Lung (tissue), 12 donors: Measurements from ENCODE around the gene GALNT13. TPM values are rescaled to one million over a fixed set of nuclear protein-coding genes. Genes with fewer than 3 reads are reported as not detected.

ENCODE experiments used
- ATAC-seq: fragments of 200-7000 bp; cut with Tn5 transposase; one replicate; pipeline ENCODE4 v1.9.1; 2020; ENCODE audit warnings: moderate number of reproducible peaks; ENCODE audit not compliant: insufficient read depth, low FRiP score
- DNase-seq, 3 donors: peaks; one replicate each; pipeline ENCODE4 v3.0.0-alpha.2; 2013 to 2017
- H3K27ac ChIP-seq, 2 donors: one replicate each; pipeline ENCODE4 v1.5.1; 2013; ENCODE audit warnings: mild to moderate bottlenecking in 2 of 2, moderate library complexity in 2 of 2, control low read depth in 1 of 2, inconsistent platforms in 1 of 2, low read depth in 1 of 2, low read length in 1 of 2
- H3K27me3 ChIP-seq, 3 donors: one replicate each; pipeline ENCODE4 v1.5.1; 2013; ENCODE audit warnings: low read length in 2 of 3; ENCODE audit not compliant: control insufficient read depth in 3 of 3, insufficient read depth in 3 of 3
- H3K36me3 ChIP-seq, 4 donors: one replicate each; pipeline ENCODE4 v1.5.1; 2013; ENCODE audit warnings: low read length in 4 of 4, mild to moderate bottlenecking in 1 of 4, moderate library complexity in 1 of 4; ENCODE audit not compliant: control insufficient read depth in 4 of 4, insufficient read depth in 4 of 4
- H3K4me1 ChIP-seq, 5 donors: one replicate each; pipeline ENCODE4 v1.5.1; 2013; ENCODE audit warnings: low read length in 5 of 5, mild to moderate bottlenecking in 2 of 5, moderate library complexity in 1 of 5; ENCODE audit not compliant: control insufficient read depth in 5 of 5, insufficient read depth in 5 of 5
- H3K4me3 ChIP-seq: one replicate; pipeline ENCODE4 v1.5.1; 2013; ENCODE audit warnings: mild to moderate bottlenecking, control low read depth, moderate library complexity
- H3K9ac ChIP-seq, 2 donors: one replicate each; pipeline ENCODE4 v1.5.1; 2013; ENCODE audit warnings: low read length in 2 of 2, control low read depth in 1 of 2; ENCODE audit not compliant: insufficient read depth in 1 of 2
- H3K9me3 ChIP-seq, 4 donors: one replicate each; pipeline ENCODE4 v1.5.1; 2013; ENCODE audit warnings: low read length in 3 of 4, mild to moderate bottlenecking in 1 of 4, moderate library complexity in 1 of 4; ENCODE audit not compliant: control insufficient read depth in 4 of 4, insufficient read depth in 3 of 4
- CTCF ChIP-seq: IDR thresholded peaks from 2 replicates; pipeline ENCODE4 v1.5.1; 2012; ENCODE audit warnings: mild to moderate bottlenecking; ENCODE audit errors: control extremely low read depth, extremely low read depth
- WGBS, 2 donors: extraction: QIAGEN DNeasy Blood & Tissue Kit; methylation state at CpG; one replicate each; pipeline ENCODE4 v1.1.7; 2013; 5-methylcytosine and 5-hydroxymethylcytosine counted together
- polyA plus RNA-seq, 2 donors: library from polyadenylated mRNA; stranded (reverse); fragments of 200-250 nt; gene quantifications; one replicate each; pipeline ENCODE4 v1.2.1, GENCODE V29; 2013
- total RNA-seq, 2 donors: library from RNA; depleted of rRNA in 1 of 2; stranded (reverse); fragments of >200 nt in 1 of 2; gene quantifications; one replicate each; pipeline ENCODE4 v1.2.1, GENCODE V29; 2014 to 2021
- donor health status: control.
- donor health status: control.
- donor health status: Bipolar disorder and iron deficiency.
- donor health status: healthy.
- donor health status: DM: yes; HTN: yes; CAD: no.

Gene GALNT13
- total and polyA plus RNA-seq, 4 donors = 0.57 to 3.1 (median 1.2) TPM

GRCh38 chr2:154240316-154240715, 368.6 kb downstream of the GALNT13 start:
- no peak overlapping the region for H3K9ac ChIP-seq
- DNase-seq (no peak), ATAC-seq (no peak)
- H3K4me1 ChIP-seq = peaks cover 0 to 5% (median 0%) of the 10 kb centered on the region in 5 donors
- no peaks in the 10 kb centered on the region for H3K36me3 ChIP-seq
- H3K27me3 ChIP-seq = no peaks in the 10 kb centered on the region
- no peak overlapping the region for H3K27ac ChIP-seq
- H3K9me3 ChIP-seq = peaks cover 0 to 5% (median 0%) of the 10 kb centered on the region in 4 donors
- H3K4me3 ChIP-seq = no peak overlapping the region
- WGBS, 2 donors = 91 to 93% methylated on average over 8 of the region's 8 CpGs
- TF ChIP-seq CTCF = no peak

GRCh38 chr2:154240921-154241379, 369.2 kb downstream of the GALNT13 start:
- DNase-seq = no peak
- Histone ChIP-seq H3K36me3 (no peaks in the 10 kb centered on the region), H3K4me3 (no peak overlapping the region), H3K9ac (no peak overlapping the region), H3K4me1 (peaks cover 0 to 5% (median 0%) of the 10 kb centered on the region in 5 donors), H3K27me3 (no peaks in the 10 kb centered on the region), H3K27ac (no peak overlapping the region), H3K9me3 (peaks cover 0 to 5% (median 0%) of the 10 kb centered on the region in 4 donors)
- no peak for TF ChIP-seq CTCF
- WGBS, 2 donors = 82 to 84% methylated on average over 12 of the region's 12 CpGs
- ATAC-seq = no peak

GRCh38 chr2:154242687-154243086, 371.0 kb downstream of the GALNT13 start:
- DNase-seq (no peak), ATAC-seq (no peak)
- WGBS, 2 donors = 82 to 88% methylated on average over 7 of the region's 7 CpGs
- H3K4me1 ChIP-seq = peaks cover 0 to 5% (median 0%) of the 10 kb centered on the region in 5 donors
- no peak overlapping the region for H3K4me3 ChIP-seq
- H3K27me3 ChIP-seq = no peaks in the 10 kb centered on the region
- H3K9me3 ChIP-seq = peaks cover 0 to 5% (median 0%) of the 10 kb centered on the region in 4 donors
- H3K27ac ChIP-seq = no peak overlapping the region
- TF ChIP-seq CTCF = no peak
- H3K36me3 ChIP-seq = no peaks in the 10 kb centered on the region
- no peak overlapping the region for H3K9ac ChIP-seq

- Histone ChIP-seq H3K4me1 (peaks cover 0 to 5% (median 0%) of the 10 kb centered on the region in 5 donors), H3K9me3 (peaks cover 0 to 5% (median 0%) of the 10 kb centered on the region in 4 donors), H3K36me3 (no peaks in the 10 kb centered on the region), H3K9ac (no peak overlapping the region), H3K4me3 (no peak overlapping the region), H3K27ac (no peak overlapping the region), H3K27me3 (no peaks in the 10 kb centered on the region)
- DNase-seq (no peak), ATAC-seq (no peak)
- 52 to 70% methylated on average over 1 of the region's 1 CpG for WGBS, 2 donors
- no peak for TF ChIP-seq CTCF
Observed at GRCh38 chr2:154243685-154244084, 372.0 kb downstream of the GALNT13 start.
